Suppressor macrophage treated with lipopolysaccharide for 4 hours (primary cell): ENCODE results near the gene TBX21.

Experiments used
- DNase-seq: peaks from one replicate; pipeline ENCODE4 v3.0.0-alpha.2; 2020

The TBX21 gene, protein sequence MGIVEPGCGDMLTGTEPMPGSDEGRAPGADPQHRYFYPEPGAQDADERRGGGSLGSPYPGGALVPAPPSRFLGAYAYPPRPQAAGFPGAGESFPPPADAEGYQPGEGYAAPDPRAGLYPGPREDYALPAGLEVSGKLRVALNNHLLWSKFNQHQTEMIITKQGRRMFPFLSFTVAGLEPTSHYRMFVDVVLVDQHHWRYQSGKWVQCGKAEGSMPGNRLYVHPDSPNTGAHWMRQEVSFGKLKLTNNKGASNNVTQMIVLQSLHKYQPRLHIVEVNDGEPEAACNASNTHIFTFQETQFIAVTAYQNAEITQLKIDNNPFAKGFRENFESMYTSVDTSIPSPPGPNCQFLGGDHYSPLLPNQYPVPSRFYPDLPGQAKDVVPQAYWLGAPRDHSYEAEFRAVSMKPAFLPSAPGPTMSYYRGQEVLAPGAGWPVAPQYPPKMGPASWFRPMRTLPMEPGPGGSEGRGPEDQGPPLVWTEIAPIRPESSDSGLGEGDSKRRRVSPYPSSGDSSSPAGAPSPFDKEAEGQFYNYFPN

DNA sequence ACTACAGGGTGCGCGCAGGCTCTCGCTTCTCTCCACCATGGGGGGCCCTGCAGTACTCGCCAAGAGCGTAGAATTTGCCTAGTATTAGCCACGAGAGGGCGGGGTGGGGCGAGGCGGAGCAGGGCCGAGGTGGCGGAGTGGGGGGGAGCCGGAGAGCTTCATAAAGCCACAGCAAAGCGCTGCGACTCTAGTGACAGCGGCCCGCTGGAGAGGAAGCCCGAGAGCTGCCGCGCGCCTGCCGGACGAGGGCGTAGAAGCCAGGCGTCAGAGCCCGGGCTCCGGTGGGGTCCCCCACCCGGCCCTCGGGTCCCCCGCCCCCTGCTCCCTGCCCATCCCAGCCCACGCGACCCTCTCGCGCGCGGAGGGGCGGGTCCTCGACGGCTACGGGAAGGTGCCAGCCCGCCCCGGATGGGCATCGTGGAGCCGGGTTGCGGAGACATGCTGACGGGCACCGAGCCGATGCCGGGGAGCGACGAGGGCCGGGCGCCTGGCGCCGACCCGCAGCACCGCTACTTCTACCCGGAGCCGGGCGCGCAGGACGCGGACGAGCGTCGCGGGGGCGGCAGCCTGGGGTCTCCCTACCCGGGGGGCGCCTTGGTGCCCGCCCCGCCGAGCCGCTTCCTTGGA is at the start of gene TBX21:
TBX21 (plus strand) TSS at position 190 of the 627 bp plus-strand sequence; CDS start at position 409, 219 bp downstream.
- DNase-seq: peak; percentile 84

GRCh38 chr17:47684025-47684424 is 49.0 kb upstream of the TBX21 start:
- DNase-seq: no peak

DNA sequence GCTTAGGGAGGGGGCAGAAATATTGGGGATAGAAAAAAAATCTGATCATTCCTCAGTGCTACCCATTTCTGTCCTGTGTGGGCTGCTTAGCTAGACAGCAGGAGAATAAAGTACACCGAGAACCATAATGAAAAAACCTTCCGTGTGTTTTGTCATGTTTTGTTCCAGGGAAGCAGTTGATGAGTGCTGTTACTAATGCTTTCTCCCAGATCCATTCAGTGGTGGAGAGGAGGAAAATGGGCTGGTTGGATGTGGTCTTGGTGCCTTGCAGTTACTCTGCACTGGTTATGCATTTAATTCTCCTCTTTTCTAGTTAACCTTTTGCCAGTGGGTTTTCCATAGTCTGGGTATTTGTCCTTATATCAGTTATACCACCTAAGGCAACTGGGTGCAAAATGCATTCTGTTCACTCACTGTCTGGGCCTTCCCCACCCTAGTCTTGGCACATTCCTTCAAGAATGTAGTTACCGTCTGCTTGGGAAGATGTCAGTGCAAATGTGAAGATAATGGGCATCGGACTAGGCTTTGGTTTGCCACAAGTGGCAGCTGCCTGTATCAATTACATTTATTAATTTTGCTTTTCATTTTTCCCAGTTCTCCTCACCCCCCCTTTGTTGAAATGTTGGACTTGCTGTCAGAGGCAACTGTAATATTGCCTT is 48.4 kb upstream of the TBX21 start:
- no peak for DNase-seq

- no peak for DNase-seq
Observed at GRCh38 chr17:47685556-47686275, 47.3 kb upstream of the TBX21 start.

DNA sequence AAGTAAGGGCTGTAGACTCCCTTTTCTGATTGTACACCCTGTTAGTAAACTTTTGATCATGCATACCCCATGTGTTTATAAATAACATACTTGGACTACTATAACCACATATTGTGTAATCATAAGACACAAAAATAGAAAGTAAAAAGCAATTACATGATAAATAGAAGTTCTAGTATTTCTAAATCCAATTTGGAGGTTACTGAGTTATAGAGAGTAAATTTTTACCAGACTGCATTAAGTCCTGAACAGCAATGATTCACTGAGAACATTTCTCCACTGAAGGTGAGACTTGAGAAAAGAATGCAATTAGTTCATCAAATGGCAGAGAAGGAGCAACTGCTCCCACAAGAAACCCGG is 46.8 kb upstream of the TBX21 start:
- DNase-seq: no peak

DNA sequence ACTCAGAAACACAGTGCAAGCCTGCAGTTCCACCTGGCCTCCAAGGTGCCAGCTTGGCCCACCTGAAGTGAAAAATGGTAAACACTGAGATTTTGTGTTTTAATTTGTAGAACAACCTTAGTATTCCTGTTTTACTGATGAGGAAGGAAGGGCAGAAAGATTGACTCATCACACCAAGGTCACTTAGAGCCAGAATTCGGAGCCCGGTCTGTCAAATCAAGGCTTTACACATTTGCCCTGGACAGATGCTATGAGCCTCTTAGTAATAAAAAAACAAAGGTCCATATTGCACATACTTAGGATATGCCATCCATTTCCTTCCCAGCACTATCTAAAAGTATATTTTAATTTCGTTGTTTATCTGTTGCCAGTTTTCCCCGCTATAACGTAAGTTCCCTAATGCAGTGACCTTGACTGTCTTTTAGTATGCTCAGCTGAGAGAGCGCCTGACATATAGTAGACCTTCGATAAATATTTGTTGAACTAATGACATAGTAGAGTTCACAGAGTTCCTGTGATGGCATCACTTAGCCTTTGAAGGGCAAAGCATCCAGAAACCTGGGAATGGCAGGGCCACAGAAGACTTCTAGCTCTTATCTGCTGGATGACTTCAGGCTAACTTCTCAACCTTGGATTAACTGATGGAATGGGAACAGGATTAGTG is 46.2 kb upstream of the TBX21 start:
- no peak for DNase-seq

- DNase-seq: no peak
Observed at GRCh38 chr17:47687328-47687690, 45.7 kb upstream of the TBX21 start.

DNA sequence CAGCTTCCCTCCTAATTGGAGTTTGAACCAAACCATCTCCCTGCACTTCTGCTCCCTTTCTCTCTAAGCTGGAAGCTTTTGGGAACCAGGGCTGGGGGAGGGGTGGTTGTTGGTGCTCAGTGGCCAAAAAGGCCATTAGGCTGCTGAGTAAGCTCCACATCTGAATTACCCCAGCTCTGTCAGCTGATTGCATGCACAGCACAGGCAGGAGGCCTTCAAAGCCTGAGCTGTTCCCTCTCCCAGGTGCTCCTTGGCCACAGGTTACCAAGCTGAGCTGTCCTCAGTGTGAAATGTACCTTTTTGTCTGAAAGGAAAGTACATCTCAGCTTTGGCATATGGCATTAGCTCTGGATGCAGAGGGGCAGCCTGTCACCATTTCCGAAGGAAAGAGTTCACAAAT is 45.3 kb upstream of the TBX21 start:
- DNase-seq: peak; percentile 32

DNA sequence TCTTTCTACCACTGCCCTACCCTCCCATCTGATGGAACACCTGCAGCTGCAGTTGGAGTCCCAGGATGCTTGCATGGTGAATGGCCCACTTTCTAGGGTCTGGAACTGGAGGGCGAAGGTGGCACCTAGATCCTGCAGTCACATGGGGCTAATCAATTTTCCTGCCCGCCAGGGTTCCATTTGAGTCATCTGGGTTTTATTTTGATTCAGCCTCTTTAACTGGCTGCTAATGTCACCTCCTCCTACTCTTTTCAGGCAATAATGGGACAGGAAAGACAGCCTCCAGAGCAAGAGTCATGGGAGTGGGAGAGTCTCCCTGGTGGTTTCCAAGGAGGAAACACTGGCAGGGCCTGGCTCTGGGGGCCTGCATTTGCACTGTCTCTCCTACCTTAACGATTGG is 42.9 kb upstream of the TBX21 start:
- DNase-seq: peak; percentile 38

GRCh38 chr17:47692137-47692894 is 40.7 kb upstream of the TBX21 start:
- no peak for DNase-seq

DNA sequence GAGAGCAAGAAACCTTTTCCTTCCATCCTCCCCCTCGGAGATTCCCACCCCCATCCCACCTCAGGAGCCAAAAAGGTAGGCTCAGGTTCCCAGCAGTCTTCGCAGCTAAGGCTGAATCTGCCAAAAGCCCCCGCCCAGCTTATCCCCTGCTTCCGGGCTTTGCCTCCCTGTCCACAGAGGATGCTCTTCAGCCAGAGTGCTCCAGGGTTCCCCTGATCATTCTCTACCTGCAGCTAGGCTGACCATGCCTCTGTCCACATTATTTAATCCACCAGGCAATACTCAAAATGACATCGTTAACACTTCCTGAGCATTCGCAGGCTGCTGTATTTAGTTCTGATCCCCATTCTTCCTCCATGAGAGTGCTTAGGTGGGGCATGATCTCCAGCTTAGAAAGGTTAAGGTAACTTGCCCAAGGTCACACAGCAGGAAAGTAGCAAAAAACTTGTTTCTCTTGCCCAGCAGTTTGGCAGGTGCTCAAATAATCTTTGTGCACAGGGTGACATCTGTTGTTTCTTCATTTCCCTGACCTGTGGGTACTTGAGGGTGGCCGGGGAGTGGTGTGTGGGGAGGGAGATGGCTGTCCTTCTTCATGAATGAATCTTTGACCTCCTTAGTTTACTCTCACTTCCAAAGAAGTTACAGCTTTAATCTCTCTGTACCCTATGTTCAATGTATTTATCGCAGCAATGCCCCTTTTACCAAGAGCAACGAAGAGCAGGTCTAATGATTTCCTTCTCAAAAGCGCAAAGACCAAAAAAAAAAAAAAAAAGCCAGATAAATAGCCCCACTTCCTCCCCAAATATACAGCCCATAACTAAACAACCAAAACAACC is 39.9 kb upstream of the TBX21 start:
- no peak for DNase-seq

DNA sequence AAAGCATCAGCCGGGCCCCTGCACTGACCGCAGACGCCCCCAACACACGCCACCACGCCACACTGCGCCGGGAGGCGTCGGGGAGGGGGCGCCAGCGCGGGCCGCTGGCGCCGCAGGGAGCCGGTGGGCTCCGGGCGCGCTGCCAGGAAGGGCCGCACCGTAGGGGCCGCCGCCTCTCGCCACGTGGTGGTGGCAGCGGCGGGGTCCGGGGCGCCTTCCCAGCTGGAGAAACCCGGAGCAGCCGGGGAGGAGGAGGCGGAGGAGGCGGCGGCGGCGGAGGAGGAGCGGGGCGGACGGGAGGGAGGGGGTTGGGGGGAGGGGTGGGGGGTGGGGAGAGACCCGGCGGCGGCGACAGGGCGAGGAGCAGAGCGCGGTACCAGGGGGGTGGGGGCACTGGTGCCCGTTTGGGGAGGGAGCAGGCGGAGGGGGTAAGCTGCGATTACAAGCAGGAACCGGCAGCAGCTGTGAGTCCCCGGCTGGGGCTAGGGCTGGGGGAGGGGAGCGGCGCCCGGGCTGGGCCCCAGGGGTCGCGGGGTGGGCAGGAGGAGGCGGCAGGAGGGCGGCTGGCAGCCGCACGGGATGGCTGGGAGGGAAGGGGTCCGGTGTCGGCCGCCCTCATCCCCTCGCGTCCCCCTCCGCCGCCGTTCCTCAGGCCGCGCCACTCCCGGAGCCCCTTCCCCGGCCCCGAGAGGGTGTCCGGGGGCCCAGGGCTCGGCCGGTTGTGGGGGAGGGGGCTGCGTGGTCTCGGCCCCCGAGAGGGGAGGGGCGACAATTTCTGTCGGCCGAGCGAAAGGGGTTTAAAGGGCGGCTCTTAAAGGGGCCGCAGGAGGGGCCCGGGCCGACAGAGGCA is 39.1 kb upstream of the TBX21 start, which contains the start of gene TBKBP1:
TBKBP1 (plus strand) TSS at position 431 of the 850 bp plus-strand sequence. CDS start 1,952 bp downstream, outside the sequence.
- peak; percentile 22 for DNase-seq

DNA sequence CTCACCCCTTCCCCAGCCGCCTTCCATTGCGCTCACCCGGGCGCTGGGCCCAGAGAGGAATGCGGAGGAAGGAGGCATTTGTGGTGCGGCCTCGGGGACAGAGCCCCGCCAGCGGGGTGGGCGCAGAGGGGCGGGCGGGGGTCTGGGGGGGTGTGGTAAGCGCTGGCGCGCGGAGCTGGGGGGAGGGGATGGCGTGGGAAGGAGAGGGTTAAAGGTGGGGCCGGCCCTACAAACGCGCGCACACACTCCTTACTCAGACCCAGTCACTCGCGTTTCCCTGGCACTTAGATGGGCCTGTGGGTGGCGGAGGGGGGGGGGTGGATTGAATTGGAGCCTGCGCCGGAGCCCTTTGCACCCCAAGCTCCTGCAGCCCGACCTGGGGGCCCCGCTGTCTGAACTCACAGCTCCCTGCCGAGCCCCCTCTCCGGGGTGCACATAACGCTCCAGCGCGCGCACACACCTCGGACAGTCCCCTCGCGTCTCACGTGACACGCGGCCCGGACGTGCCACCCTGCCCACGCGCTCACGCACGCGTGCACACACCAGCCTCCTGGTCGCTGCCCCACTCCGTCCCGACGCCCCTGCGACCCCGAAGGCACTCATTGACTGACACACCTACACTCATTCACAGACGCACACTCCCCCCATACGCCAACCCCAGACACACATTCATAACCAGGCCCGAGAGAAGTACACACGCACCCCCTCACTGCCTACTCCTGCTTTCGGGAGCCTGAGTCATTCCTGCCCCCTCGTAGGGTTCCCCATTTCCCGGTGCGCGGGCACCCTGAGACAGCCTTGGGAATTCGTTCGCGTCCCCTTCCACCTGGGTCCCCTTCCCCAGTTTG is 38.2 kb upstream of the TBX21 start:
- DNase-seq: peak; percentile 60

DNA sequence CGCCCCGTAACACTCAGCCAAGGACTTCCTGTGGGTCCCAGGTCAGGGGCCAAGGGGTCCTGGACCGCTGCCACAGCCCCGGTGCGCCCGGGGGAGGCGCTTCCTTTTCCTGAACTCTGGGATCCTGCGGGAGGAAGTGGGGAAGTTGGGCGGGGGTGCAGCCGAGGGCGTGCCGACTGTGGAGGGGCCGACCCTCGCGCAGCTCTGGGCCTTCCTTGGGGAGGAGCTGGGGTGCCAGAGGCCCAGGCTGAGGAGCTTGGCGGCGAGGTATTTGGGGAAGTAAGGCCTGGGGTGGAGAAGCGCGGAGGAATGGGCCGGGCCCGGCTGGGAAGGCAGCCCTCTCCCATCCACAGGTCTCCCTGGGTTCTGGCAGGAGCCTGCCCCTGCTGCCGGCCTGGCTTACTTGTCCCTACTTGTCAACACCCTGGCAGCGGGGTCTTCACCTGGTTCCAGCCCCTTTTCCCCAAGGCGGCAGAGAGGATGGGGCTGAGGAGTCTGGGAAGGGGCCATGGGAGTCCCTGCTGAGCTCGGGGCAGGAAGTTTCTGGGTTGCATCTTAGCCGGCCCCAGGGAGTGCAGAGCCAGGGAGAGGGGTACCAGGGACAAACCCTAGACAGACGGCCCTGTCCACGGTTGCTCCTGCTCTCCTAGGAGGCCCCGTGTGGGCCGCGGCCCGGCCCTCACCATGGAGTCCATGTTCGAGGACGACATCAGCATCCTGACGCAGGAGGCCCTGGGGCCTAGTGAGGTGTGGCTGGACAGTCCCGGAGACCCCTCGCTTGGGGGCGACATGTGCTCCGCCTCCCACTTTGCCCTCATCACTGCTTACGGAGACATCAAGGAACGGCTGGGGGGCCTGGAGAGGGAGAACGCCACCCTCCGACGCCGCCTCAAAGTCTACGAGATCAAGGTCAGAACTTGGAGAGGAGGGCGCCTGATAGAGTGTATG is 37.3 kb upstream of the TBX21 start:
- peak; percentile 69 for DNase-seq

DNA sequence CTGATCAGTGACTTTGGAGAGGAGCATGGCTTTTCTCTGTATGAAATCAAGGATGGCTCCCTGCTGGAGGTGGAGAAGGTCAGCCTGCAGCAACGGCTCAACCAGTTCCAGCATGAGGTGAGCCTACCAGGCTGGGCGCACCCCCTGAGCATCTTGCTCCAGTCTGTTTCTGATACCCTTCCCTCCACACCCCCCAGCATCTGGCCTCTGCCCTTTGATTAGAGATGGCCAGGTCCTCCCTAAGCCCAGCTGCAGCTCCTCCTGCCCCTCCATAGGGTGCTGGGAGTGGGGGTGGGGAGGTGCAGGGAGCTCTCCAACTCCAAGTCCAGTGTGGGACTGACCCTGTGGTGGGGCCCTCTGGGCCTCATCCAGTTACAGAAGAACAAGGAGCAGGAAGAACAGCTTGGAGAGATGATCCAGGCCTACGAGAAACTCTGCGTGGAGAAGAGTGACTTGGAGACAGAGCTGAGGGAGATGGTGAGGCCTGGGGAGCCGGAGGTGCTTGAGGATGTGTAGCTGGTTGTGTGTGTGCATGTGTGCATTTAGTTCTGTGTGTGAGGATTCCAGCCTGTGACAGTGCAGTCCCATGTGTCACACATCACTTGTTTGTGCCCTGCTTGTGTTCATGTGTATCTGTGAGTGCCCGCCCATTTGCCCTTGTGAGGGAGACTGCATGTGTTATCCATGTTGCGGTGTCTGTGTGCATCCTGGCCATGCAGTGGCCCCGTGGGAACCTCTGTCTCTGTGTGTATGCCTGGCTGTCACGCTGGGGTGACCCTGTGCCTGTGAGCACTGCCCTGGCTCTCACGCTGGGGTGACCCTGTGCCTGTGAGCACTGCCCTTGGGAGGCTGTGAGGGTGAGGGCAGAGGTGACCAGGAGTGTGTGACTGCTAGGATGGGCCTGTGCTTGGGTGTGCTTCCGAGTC is 36.1 kb upstream of the TBX21 start:
- no peak for DNase-seq
